K562 (cell line): ENCODE measurements around the gene SNAPC2. TPM values are rescaled to one million over a fixed set of nuclear protein-coding genes. Genes with fewer than 3 reads are reported as not detected.

ENCODE experiments used
- BCOR ChIP-seq: fragments of 450-650 bp; IDR thresholded peaks from 2 replicates; pipeline ENCODE4 v1.6.1; 2016
- CHD2 ChIP-seq: IDR thresholded peaks from 2 replicates; pipeline ENCODE4 v1.6.1; 2011; ENCODE audit warnings: low read depth, low read length
- E2F8 ChIP-seq: fragments of 450-650 bp; IDR thresholded peaks from 2 replicates; pipeline ENCODE4 v1.7.1; 2018; ENCODE audit warnings: mild to moderate bottlenecking, low read depth; ENCODE audit not compliant: partially characterized antibody
- ESRRA ChIP-seq: fragments of 450-650 bp; IDR thresholded peaks from 2 replicates; pipeline ENCODE4 v1.6.1; 2014; ENCODE audit warnings: low read depth, mild to moderate bottlenecking, moderate library complexity, borderline replicate concordance
- HMBOX1 ChIP-seq: sonication (generic); IDR thresholded peaks from 2 replicates; pipeline ENCODE4 v1.6.1; 2016
- ID3 ChIP-seq, 2 experiments: fragments of 250-450 bp in 1 of 2; fragments of 450-650 bp in 1 of 2; sonication (Bioruptor Pico) in 1 of 2; IDR thresholded peaks; 2 replicates each; pipeline versions ENCODE4 v1.6.1 to v1.8.0; 2016 to 2021; ENCODE audit warnings: mild to moderate bottlenecking in 2 of 2, moderate library complexity in 2 of 2, missing compliant biosample characterization in 1 of 2, missing genetic modification characterization in 1 of 2
- KAT7 ChIP-seq: sonication (generic); formaldehyde crosslinking; IDR thresholded peaks from 2 replicates; pipeline ENCODE4 v1.8.0; 2022; ENCODE audit warnings: missing genetic modification reagents, mild to moderate bottlenecking, borderline replicate concordance
- MYC ChIP-seq, 2 experiments: fragments of 250-450 bp in 1 of 2; sonication (Bioruptor Pico) in 1 of 2; IDR thresholded peaks; 2 replicates each; pipeline versions ENCODE4 v1.5.1 to v1.6.1; 2012 to 2021; ENCODE audit warnings: low read depth in 2 of 2, borderline replicate concordance in 1 of 2, improper control_type of control experiment in 1 of 2, low read length in 1 of 2, mild to moderate bottlenecking in 1 of 2, moderate library complexity in 1 of 2
- PHB ChIP-seq: fragments of 250-450 bp; sonication (Bioruptor Pico); IDR thresholded peaks from 2 replicates; pipeline ENCODE4 v1.5.0; 2021
- PKNOX1 ChIP-seq: fragments of 450-650 bp; IDR thresholded peaks from 2 replicates; pipeline ENCODE4 v1.6.1; 2016
- POLR3G ChIP-seq: IDR thresholded peaks from 2 replicates; pipeline ENCODE4 v1.6.1; 2011; ENCODE audit not compliant: insufficient read length, insufficient replicate concordance; ENCODE audit errors: extremely low read depth
- POU5F1 ChIP-seq: fragments of 150-350 bp; IDR thresholded peaks from 2 replicates; pipeline ENCODE4 v1.6.1; 2014; ENCODE audit warnings: borderline replicate concordance, low read length, low read depth, mild to moderate bottlenecking; ENCODE audit not compliant: partially characterized antibody
- RFX1 ChIP-seq: fragments of 450-650 bp; IDR thresholded peaks from 2 replicates; pipeline ENCODE4 v1.6.1; 2016; ENCODE audit warnings: mild to moderate bottlenecking, moderate library complexity
- SNIP1 ChIP-seq: fragments of 450-650 bp; IDR thresholded peaks from 2 replicates; pipeline ENCODE4 v1.7.1; 2017; ENCODE audit warnings: low read depth, mild to moderate bottlenecking
- ZKSCAN1 ChIP-seq: fragments of 150-350 bp; IDR thresholded peaks from 2 replicates; pipeline ENCODE4 v1.6.1; 2016; ENCODE audit warnings: low read depth, low read length
- ZNF644 ChIP-seq: fragments of 200-800 bp; sonication (Bioruptor generic); IDR thresholded peaks from 2 replicates; pipeline ENCODE4 v1.6.1; 2016; ENCODE audit warnings: low read depth, missing genetic modification characterization, missing compliant biosample characterization
- ZSCAN32 ChIP-seq: fragments of 450-650 bp; formaldehyde crosslinking; IDR thresholded peaks from 2 replicates; pipeline ENCODE4 v1.4.0; 2020; ENCODE audit warnings: mild to moderate bottlenecking, moderate library complexity
- polyA plus RNA-seq, 8 experiments: library from polyadenylated mRNA; depleted of rRNA in 4 of 8; stranded (reverse) in 5 of 8; unstranded in 3 of 8; fragments of >200 nt; fragmentation: Nextera tagmentation in 2 of 8; fragmentation: Illumina TruSeq in 1 of 8; extraction: Ambion mirVana in 2 of 8; extraction: Trizol in 1 of 8; gene quantifications; 2 replicates each; pipeline versions ENCODE4 v1.2.1 to v1.2.3, GENCODE V29; 2011 to 2014; ENCODE audit warnings: inconsistent platforms in 1 of 8, missing spikeins in 1 of 8
- total RNA-seq, 7 experiments: library from RNA; depleted of rRNA in 6 of 7; stranded (reverse); fragments of >200 nt in 6 of 7; fragmentation: Illumina TruSeq in 2 of 7; extraction: Trizol in 2 of 7; gene quantifications; 2 replicates each; pipeline versions ENCODE4 v1.2.1 to v1.2.3, GENCODE V29; 2011 to 2021; ENCODE audit warnings: low replicate concordance in 1 of 7

The SNAPC2 gene
- total and polyA plus RNA-seq, 9 of the 15 experiments (the other 6 are each of a cell fraction or from before 2014, with no cell fraction given) = 0.59 to 45.1 (median 15.3) TPM

GRCh38 chr19:7925171-7925851 lies 5.2 kb downstream of the SNAPC2 start (continued):
- TF ChIP-seq E2F8 = no peak
- no peak for TF ChIP-seq HMBOX1
- no peak for TF ChIP-seq ZNF644 (tag)
- TF ChIP-seq BCOR = no peak
- TF ChIP-seq RFX1 = no peak
- no peak for TF ChIP-seq ZKSCAN1
- TF ChIP-seq POLR3G = no peak
- no peak for TF ChIP-seq ESRRA
- TF ChIP-seq ZSCAN32 (CRISPR knock-in tag) = no peak
- no peak for TF ChIP-seq SNIP1
- TF ChIP-seq MYC (IDR thresholded peaks at IDR 0.05; ENCODE audit: low read depth, low read length) = peak; percentile 78
- no peak for TF ChIP-seq MYC (CRISPR knock-in tag; IDR thresholded peaks at IDR 0.05; ENCODE audit: borderline replicate concordance, low read depth)
- TF ChIP-seq PKNOX1 = no peak
- no peak for TF ChIP-seq ID3 (CRISPR knock-in tag; IDR thresholded peaks at IDR 0.05)
- no peak for TF ChIP-seq ID3 (tag; IDR thresholded peaks at IDR 0.05)
- no peak for TF ChIP-seq PHB (CRISPR knock-in tag)
- TF ChIP-seq CHD2 = no peak
- no peak; the same call in 1 of the 2 replicates for TF ChIP-seq KAT7 (CRISPR knock-in tag)
- no peak for TF ChIP-seq POU5F1
